IMR-90 (cell line): ENCODE measurements around the gene MRPL45. TPM values are rescaled to one million over a fixed set of nuclear protein-coding genes. Genes with fewer than 3 reads are reported as not detected.
"Not testable (repeated sequence)": the region's sequence is repeated elsewhere in the genome, so short reads cannot be mapped to it uniquely, and the experiment has no call there.

Experiments used
- ATAC-seq: fragments of 200-7000 bp; cut with Tn5 transposase; 2 replicates; pipeline ENCODE4 v1.9.1; 2020; ENCODE audit warnings: low read depth, mild to moderate bottlenecking, moderate library complexity
- BruUV-seq: library from RNA; stranded (reverse); fragments of 400-500 nt; replicated peaks from 2 replicates; lab custom pipeline; 2021; lab: Mats Ljungman, UMichigan
- CTCF ChIA-PET: fragments of 300-600 bp; formaldehyde crosslinking; extraction: SDS; loops from one replicate; lab custom pipeline; 2021; ENCODE audit warnings: antibody characterized with exemption; lab: Yijun Ruan, JAX
- POLR2A ChIA-PET: fragments of 300-600 bp; sonication (Branson Sonifier 250); formaldehyde crosslinking; loops from one replicate; lab custom pipeline; 2022; ENCODE audit warnings: antibody characterized with exemption; ENCODE audit not compliant: unreplicated experiment; lab: Charles Lee
- DNase-seq: peaks from one replicate; pipeline ENCODE4 v3.0.0; 2013
- H2AFZ ChIP-seq: replicated peaks from 2 replicates; pipeline ENCODE3; 2013; ENCODE audit warnings: low read length, mild to moderate bottlenecking; ENCODE audit not compliant: poor library complexity
- H2AK5ac ChIP-seq: 2 replicates; pipeline ENCODE4 v1.6.1; 2013; ENCODE audit warnings: low read depth, low read length, inconsistent platforms
- H2AK9ac ChIP-seq: replicated peaks from 2 replicates; pipeline ENCODE3; 2013; ENCODE audit warnings: mild to moderate bottlenecking, low read depth, low read length, moderate library complexity; ENCODE audit not compliant: poor library complexity
- H2BK120ac ChIP-seq: 2 replicates; pipeline ENCODE4 v1.6.1; 2013; ENCODE audit warnings: low read depth, low read length, inconsistent platforms
- H2BK15ac ChIP-seq: 3 replicates; pipeline ENCODE4 v1.6.1; 2013; ENCODE audit warnings: low read depth, low read length, inconsistent platforms
- H2BK20ac ChIP-seq: 2 replicates; pipeline ENCODE4 v1.6.1; 2013; ENCODE audit warnings: low read depth, mild to moderate bottlenecking, inconsistent platforms, low read length, moderate library complexity
- H2BK5ac ChIP-seq: 2 replicates; pipeline ENCODE4 v1.6.1; 2013; ENCODE audit warnings: mild to moderate bottlenecking, low read depth, low read length, inconsistent platforms; ENCODE audit not compliant: poor library complexity, severe bottlenecking
- H3K14ac ChIP-seq: replicated peaks from 2 replicates; pipeline ENCODE4 v1.6.1; 2013; ENCODE audit warnings: low read depth, low read length, inconsistent platforms
- H3K18ac ChIP-seq: 2 replicates; pipeline ENCODE4 v1.6.1; 2013; ENCODE audit warnings: low read depth, low read length, control low read depth
- H3K23ac ChIP-seq: 2 replicates; pipeline ENCODE4 v1.6.1; 2013; ENCODE audit warnings: low read depth, low read length, inconsistent platforms
- H3K27ac ChIP-seq: 2 replicates; pipeline ENCODE4 v1.5.1; 2013; ENCODE audit warnings: mild to moderate bottlenecking, control low read depth, low read length; ENCODE audit not compliant: insufficient read depth
- H3K27me3 ChIP-seq: 2 replicates; pipeline ENCODE4 v1.6.1; 2013; ENCODE audit warnings: low read length; ENCODE audit not compliant: control insufficient read depth, insufficient read depth
- H3K36me3 ChIP-seq: 2 replicates; pipeline ENCODE4 v1.6.1; 2013; ENCODE audit warnings: low read length, mixed read lengths; ENCODE audit not compliant: control insufficient read depth, insufficient read depth
- H3K4ac ChIP-seq: 2 replicates; pipeline ENCODE4 v1.6.1; 2013; ENCODE audit warnings: low read depth, low read length, inconsistent platforms
- H3K4me1 ChIP-seq: 2 replicates; pipeline ENCODE4 v1.6.1; 2013; ENCODE audit warnings: low read length, mixed read lengths; ENCODE audit not compliant: control insufficient read depth, insufficient read depth
- H3K4me2 ChIP-seq: 2 replicates; pipeline ENCODE4 v1.6.1; 2013; ENCODE audit warnings: low read depth, mild to moderate bottlenecking, control low read depth, low read length, moderate library complexity
- H3K4me3 ChIP-seq: 2 replicates; pipeline ENCODE4 v1.5.1; 2013; ENCODE audit warnings: low read depth, mild to moderate bottlenecking, control low read depth, low read length, moderate library complexity; ENCODE audit not compliant: insufficient read depth
- H3K56ac ChIP-seq: 2 replicates; pipeline ENCODE4 v1.6.1; 2013; ENCODE audit warnings: low read length, inconsistent platforms; ENCODE audit not compliant: insufficient read depth; ENCODE audit errors: extremely low read depth
- H3K79me1 ChIP-seq, 2 experiments: 2 replicates each; pipeline ENCODE4 v1.6.1; 2013; ENCODE audit warnings: low read length in 2 of 2, inconsistent platforms in 1 of 2, low read depth in 1 of 2
- H3K9ac ChIP-seq: 2 replicates; pipeline ENCODE4 v1.6.1; 2013; ENCODE audit warnings: low read depth, low read length, control low read depth
- H3K9me1 ChIP-seq: 2 replicates; pipeline ENCODE4 v1.6.1; 2013; ENCODE audit warnings: low read length, inconsistent platforms; ENCODE audit not compliant: insufficient read depth
- H3K9me3 ChIP-seq: 2 replicates; pipeline ENCODE4 v1.6.1; 2013; ENCODE audit warnings: low read length; ENCODE audit not compliant: control insufficient read depth, insufficient read depth
- H4K20me1 ChIP-seq: 2 replicates; pipeline ENCODE4 v1.6.1; 2013; ENCODE audit warnings: low read length, inconsistent platforms; ENCODE audit not compliant: insufficient read depth
- H4K5ac ChIP-seq: 2 replicates; pipeline ENCODE4 v1.6.1; 2013; ENCODE audit warnings: mild to moderate bottlenecking, low read depth, low read length, control low read depth
- H4K8ac ChIP-seq, 2 experiments: 2 replicates each; pipeline ENCODE4 v1.6.1; 2013; ENCODE audit warnings: low read depth in 2 of 2, low read length in 2 of 2, control low read depth in 1 of 2, inconsistent platforms in 1 of 2
- H4K91ac ChIP-seq: 2 replicates; pipeline ENCODE4 v1.6.1; 2013; ENCODE audit warnings: low read depth, low read length, inconsistent platforms; ENCODE audit not compliant: insufficient read depth
- WGBS, 2 experiments: methylation state at CpG; one replicate each; pipeline versions ENCODE4 v1.1.5 to v1.1.7; 2013; ENCODE audit warnings: missing lambda C conversion rate in 2 of 2; ENCODE audit not compliant: insufficient read length in 1 of 2; ENCODE audit errors: extremely low coverage in 2 of 2; 5-methylcytosine and 5-hydroxymethylcytosine counted together
- dilution Hi-C: fragments of 300-500 bp; cut with HindIII; formaldehyde crosslinking; loops from one replicate; pipeline ENCODE4 v1.14.3; 2018; ENCODE audit warnings: low sequenced_read_pairs; ENCODE audit not compliant: unreplicated experiment
- in situ Hi-C: fragments of 300-500 bp; cut with MboI; formaldehyde crosslinking; loops from 3 replicates; pipeline ENCODE4 v1.14.3; 2019; ENCODE audit warnings: low sequenced_read_pairs, inconsistent platforms, mixed read lengths
- intact Hi-C: fragments of 100-400 bp; cut with micrococcal nuclease; formaldehyde crosslinking; loops from 2 replicates; pipeline ENCODE4 v1.10.0; 2022
- polyA plus RNA-seq, 3 experiments: library from polyadenylated mRNA; depleted of rRNA; stranded (reverse); fragments of >200 nt; gene quantifications; 2 replicates each; pipeline ENCODE4 v1.2.3, GENCODE V29; 2012; ENCODE audit warnings: low replicate concordance in 1 of 3
- total RNA-seq: library from RNA; depleted of rRNA; stranded (reverse); fragments of >200 nt; gene quantifications from 2 replicates; pipeline ENCODE4 v1.2.3, GENCODE V29; 2012

Gene MRPL45
- total and polyA plus RNA-seq, 2 of the 4 experiments (the other 2 are of a cell fraction): 39.6 to 46.8 TPM

- H3K14ac ChIP-seq, H4K91ac ChIP-seq, H3K56ac ChIP-seq, DNase-seq, H3K36me3 ChIP-seq, H3K4me3 ChIP-seq, H4K5ac ChIP-seq, H3K4ac ChIP-seq, H3K79me1 ChIP-seq, POLR2A ChIA-PET, H2AK9ac ChIP-seq, H3K4me1 ChIP-seq, H3K27me3 ChIP-seq, ATAC-seq, CTCF ChIA-PET, H2BK5ac ChIP-seq, H2AFZ ChIP-seq, in situ Hi-C loops, H4K8ac ChIP-seq, H2BK20ac ChIP-seq, dilution Hi-C loops, H3K4me2 ChIP-seq, H2AK5ac ChIP-seq, BruUV-seq, H2BK120ac ChIP-seq, H3K27ac ChIP-seq, H3K9me1 ChIP-seq, intact Hi-C loops, H3K9ac ChIP-seq, H3K23ac ChIP-seq, H3K18ac ChIP-seq, H4K20me1 ChIP-seq, H2BK15ac ChIP-seq, H3K9me3 ChIP-seq: not testable (repeated sequence)
- WGBS, 2 experiments: no CpG with 5 or more reads among the region's 3 CpGs
These were observed 28.8 kb upstream of the MRPL45 start for GRCh38 chr17:38268138-38268537.

DNA sequence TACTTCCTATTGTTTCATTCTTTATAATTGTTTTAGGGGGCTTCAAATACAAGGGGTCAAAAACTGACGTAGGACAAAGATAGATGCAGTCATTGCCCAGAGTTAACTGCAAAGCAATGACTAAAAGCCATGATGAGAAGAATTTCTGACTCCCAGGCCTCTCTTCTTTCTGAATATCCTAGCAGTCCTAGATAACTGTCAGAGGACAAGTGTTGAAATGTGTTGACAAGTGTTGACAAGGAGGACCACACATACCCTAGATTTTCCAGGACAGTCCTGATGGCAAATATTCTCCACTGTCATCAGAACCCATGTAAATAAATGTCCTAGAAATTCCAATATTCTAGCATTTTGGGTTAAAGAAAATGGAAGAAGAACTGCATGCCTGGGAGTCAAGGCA, 27.9 kb upstream of the MRPL45 start:
- dilution Hi-C loops, POLR2A ChIA-PET, in situ Hi-C loops: not testable (repeated sequence)

More for the DNA sequence above, 27.9 kb upstream of the MRPL45 start:
- H2BK20ac ChIP-seq, H2AFZ ChIP-seq, H3K79me1 ChIP-seq, H2BK5ac ChIP-seq, H3K36me3 ChIP-seq, H3K14ac ChIP-seq, H4K8ac ChIP-seq, H3K4me1 ChIP-seq, CTCF ChIA-PET, H3K18ac ChIP-seq, DNase-seq, H2AK5ac ChIP-seq, H3K9me1 ChIP-seq, H2BK120ac ChIP-seq, H3K23ac ChIP-seq, H3K27ac ChIP-seq, intact Hi-C loops, H2BK15ac ChIP-seq, H2AK9ac ChIP-seq, H4K91ac ChIP-seq, H3K4ac ChIP-seq, BruUV-seq, H4K5ac ChIP-seq, H3K27me3 ChIP-seq, H4K20me1 ChIP-seq, H3K4me2 ChIP-seq, H3K9ac ChIP-seq, H3K4me3 ChIP-seq, ATAC-seq, H3K56ac ChIP-seq, H3K9me3 ChIP-seq: not testable (repeated sequence)
- WGBS, 2 experiments: no CpG with 5 or more reads among the region's 1 CpG
